Kidney epithelial cell (primary cell): ENCODE data around the gene COL27A1. TPM values are rescaled to one million over a fixed set of nuclear protein-coding genes. Genes with fewer than 3 reads are reported as not detected.

Experiments
- DNase-seq: peaks from one replicate; pipeline ENCODE4 v3.0.0-alpha.2; 2010; ENCODE audit warnings: low read depth
- H3K27me3 ChIP-seq: 2 replicates; pipeline ENCODE4 v1.6.0; 2011; ENCODE audit warnings: low read length; ENCODE audit not compliant: control insufficient read depth, insufficient read depth
- H3K36me3 ChIP-seq: 2 replicates; pipeline ENCODE4 v1.5.1; 2011; ENCODE audit warnings: low read length; ENCODE audit not compliant: control insufficient read depth, insufficient read depth
- H3K4me3 ChIP-seq: 2 replicates; pipeline ENCODE4 v1.5.1; 2011; ENCODE audit warnings: low read depth, mild to moderate bottlenecking, control low read depth, low read length
- total RNA-seq: library from RNA; depleted of rRNA; stranded (reverse); fragments of >200 nt; gene quantifications from 2 replicates; pipeline ENCODE4 v1.2.3, GENCODE V29; 2015
- TF ChIP-seq, protein P1 (sequence below): IDR thresholded peaks from 2 replicates; pipeline ENCODE4 v1.5.1; 2011; ENCODE audit warnings: mild to moderate bottlenecking, moderate library complexity, low read length, control low read depth, inconsistent platforms; ENCODE audit not compliant: insufficient read depth, poor library complexity, severe bottlenecking

Gene COL27A1
- total RNA-seq, 1 donor from 2014 or later = 8.4 TPM

DNA sequence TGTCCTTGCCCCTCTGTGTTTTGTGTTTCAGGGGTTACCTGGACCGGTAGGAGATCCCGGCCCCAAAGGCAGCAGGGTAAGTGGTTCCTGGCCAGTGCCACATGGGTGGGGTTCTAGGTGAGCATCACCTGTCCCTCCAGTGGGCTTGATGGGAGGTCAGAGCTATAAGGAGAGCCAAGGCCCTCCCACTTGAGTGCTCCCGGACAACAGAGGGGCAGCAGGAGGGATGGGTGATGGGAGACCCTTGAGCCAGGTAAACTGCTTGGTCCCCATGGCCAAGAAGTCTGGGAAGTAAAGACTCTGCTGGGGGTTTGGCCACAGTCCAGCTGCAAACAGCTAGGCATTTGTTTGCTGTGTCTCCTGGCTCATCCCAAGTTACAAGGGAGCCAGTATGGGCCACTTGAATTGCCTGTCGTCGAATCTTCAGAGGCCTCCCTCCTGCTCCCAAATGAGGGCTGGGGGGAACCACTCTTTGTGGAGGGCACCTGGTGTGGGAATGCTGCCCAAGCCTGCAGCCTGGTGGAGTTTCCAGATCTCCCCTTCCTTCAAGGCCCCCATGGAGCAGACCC lies 51.0 kb downstream of the COL27A1 start:
- Histone ChIP-seq H3K27me3 (no peaks in the 10 kb centered on the region), H3K4me3 (no peak overlapping the region), H3K36me3 (peaks cover 2% of the 10 kb centered on the region)
- TF ChIP-seq, protein P1, sequence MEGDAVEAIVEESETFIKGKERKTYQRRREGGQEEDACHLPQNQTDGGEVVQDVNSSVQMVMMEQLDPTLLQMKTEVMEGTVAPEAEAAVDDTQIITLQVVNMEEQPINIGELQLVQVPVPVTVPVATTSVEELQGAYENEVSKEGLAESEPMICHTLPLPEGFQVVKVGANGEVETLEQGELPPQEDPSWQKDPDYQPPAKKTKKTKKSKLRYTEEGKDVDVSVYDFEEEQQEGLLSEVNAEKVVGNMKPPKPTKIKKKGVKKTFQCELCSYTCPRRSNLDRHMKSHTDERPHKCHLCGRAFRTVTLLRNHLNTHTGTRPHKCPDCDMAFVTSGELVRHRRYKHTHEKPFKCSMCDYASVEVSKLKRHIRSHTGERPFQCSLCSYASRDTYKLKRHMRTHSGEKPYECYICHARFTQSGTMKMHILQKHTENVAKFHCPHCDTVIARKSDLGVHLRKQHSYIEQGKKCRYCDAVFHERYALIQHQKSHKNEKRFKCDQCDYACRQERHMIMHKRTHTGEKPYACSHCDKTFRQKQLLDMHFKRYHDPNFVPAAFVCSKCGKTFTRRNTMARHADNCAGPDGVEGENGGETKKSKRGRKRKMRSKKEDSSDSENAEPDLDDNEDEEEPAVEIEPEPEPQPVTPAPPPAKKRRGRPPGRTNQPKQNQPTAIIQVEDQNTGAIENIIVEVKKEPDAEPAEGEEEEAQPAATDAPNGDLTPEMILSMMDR = no peak
- no peak for DNase-seq

- Histone ChIP-seq H3K27me3 (no peaks in the 10 kb centered on the region), H3K36me3 (peaks cover 4% of the 10 kb centered on the region), H3K4me3 (no peak overlapping the region)
- DNase-seq = no peak
- TF ChIP-seq, protein P1 = no peak
Measured at GRCh38 chr9:114207034-114207810, 51.9 kb downstream of the COL27A1 start.

- Histone ChIP-seq H3K27me3 (no peaks in the 10 kb centered on the region), H3K36me3 (peaks cover 4% of the 10 kb centered on the region), H3K4me3 (no peak overlapping the region)
- TF ChIP-seq, protein P1 = no peak
- no peak for DNase-seq
Measured at GRCh38 chr9:114207845-114208244, 52.5 kb downstream of the COL27A1 start.

GRCh38 chr9:114209151-114209550 lies 53.8 kb downstream of the COL27A1 start:
- no peaks in the 10 kb centered on the region for H3K27me3 ChIP-seq
- TF ChIP-seq, protein P1 = no peak
- DNase-seq = no peak
- H3K4me3 ChIP-seq = no peak overlapping the region
- peaks cover 5% of the 10 kb centered on the region for H3K36me3 ChIP-seq

- TF ChIP-seq, protein P1 = no peak
- H3K36me3 ChIP-seq = peaks cover 5% of the 10 kb centered on the region
- DNase-seq = no peak
- no peaks in the 10 kb centered on the region for H3K27me3 ChIP-seq
- no peak overlapping the region for H3K4me3 ChIP-seq
Measured at GRCh38 chr9:114210136-114210535, 54.8 kb downstream of the COL27A1 start.
